ENCODE data around the gene CEP72. TPM values are rescaled to one million over a fixed set of nuclear protein-coding genes. Genes with fewer than 3 reads are reported as not detected.
"Not testable (repeated sequence)": the region's sequence is repeated elsewhere in the genome, so short reads cannot be mapped to it uniquely, and the experiment has no call there.

CEP72 gene
- total RNA-seq, 1 donor: 3.5 TPM

GRCh38 chr5:625516-625915 is 13.4 kb downstream of the CEP72 start:
- no peaks in the 10 kb centered on the region for H3K9me3 ChIP-seq (ENCODE audit: low read depth, low read length)
- no peaks in the 10 kb centered on the region for H3K27me3 ChIP-seq (ENCODE audit: insufficient read depth, low read length)
- H3K4me3 ChIP-seq (ENCODE audit: low read length): no peak overlapping the region
- H3K4me1 ChIP-seq (ENCODE audit: insufficient read depth, low read length): no peaks in the 10 kb centered on the region

- Histone ChIP-seq H3K9me3 (ENCODE audit: low read depth, low read length) (no peaks in the 10 kb centered on the region), H3K27me3 (ENCODE audit: insufficient read depth, low read length) (no peaks in the 10 kb centered on the region), H3K4me3 (ENCODE audit: low read length) (no peak overlapping the region), H3K4me1 (ENCODE audit: insufficient read depth, low read length) (no peaks in the 10 kb centered on the region)
Observed at GRCh38 chr5:626850-627249, 14.7 kb downstream of the CEP72 start.

- Histone ChIP-seq H3K4me1 (ENCODE audit: insufficient read depth, low read length) (no peaks in the 10 kb centered on the region), H3K27me3 (ENCODE audit: insufficient read depth, low read length) (no peaks in the 10 kb centered on the region), H3K9me3 (ENCODE audit: low read depth, low read length) (no peaks in the 10 kb centered on the region), H3K4me3 (ENCODE audit: low read length) (no peak overlapping the region)
Observed at GRCh38 chr5:627840-628239, 15.7 kb downstream of the CEP72 start.

- not testable (repeated sequence) for H3K27me3 ChIP-seq (ENCODE audit: insufficient read depth, low read length); H3K4me1 ChIP-seq (ENCODE audit: insufficient read depth, low read length); H3K4me3 ChIP-seq (ENCODE audit: low read length); H3K9me3 ChIP-seq (ENCODE audit: low read depth, low read length)
Observed at GRCh38 chr5:628351-629205, 16.4 kb downstream of the CEP72 start.

GRCh38 chr5:633501-633955 is 21.4 kb downstream of the CEP72 start:
- no peaks in the 10 kb centered on the region for H3K9me3 ChIP-seq (ENCODE audit: low read depth, low read length)
- H3K4me1 ChIP-seq (ENCODE audit: insufficient read depth, low read length): no peaks in the 10 kb centered on the region
- no peak overlapping the region for H3K4me3 ChIP-seq (ENCODE audit: low read length)
- no peaks in the 10 kb centered on the region for H3K27me3 ChIP-seq (ENCODE audit: insufficient read depth, low read length)

GRCh38 chr5:634191-634590 is 22.1 kb downstream of the CEP72 start:
- H3K9me3 ChIP-seq (ENCODE audit: low read depth, low read length): no peaks in the 10 kb centered on the region
- no peak overlapping the region for H3K4me3 ChIP-seq (ENCODE audit: low read length)

GRCh38 chr5:635306-636055 is 23.3 kb downstream of the CEP72 start:
- H3K9me3 ChIP-seq (ENCODE audit: low read depth, low read length): no peaks in the 10 kb centered on the region
- H3K27me3 ChIP-seq (ENCODE audit: insufficient read depth, low read length): no peaks in the 10 kb centered on the region
- no peak overlapping the region for H3K4me3 ChIP-seq (ENCODE audit: low read length)
- no peaks in the 10 kb centered on the region for H3K4me1 ChIP-seq (ENCODE audit: insufficient read depth, low read length)

More at GRCh38 chr5:634191-634590, 22.1 kb downstream of the CEP72 start:
- Histone ChIP-seq H3K4me1 (ENCODE audit: insufficient read depth, low read length) (no peaks in the 10 kb centered on the region), H3K27me3 (ENCODE audit: insufficient read depth, low read length) (no peaks in the 10 kb centered on the region)

GRCh38 chr5:636951-637350 is 24.8 kb downstream of the CEP72 start:
- no peaks in the 10 kb centered on the region for H3K27me3 ChIP-seq (ENCODE audit: insufficient read depth, low read length)
- H3K9me3 ChIP-seq (ENCODE audit: low read depth, low read length): no peaks in the 10 kb centered on the region
- no peaks in the 10 kb centered on the region for H3K4me1 ChIP-seq (ENCODE audit: insufficient read depth, low read length)
- H3K4me3 ChIP-seq (ENCODE audit: low read length): no peak overlapping the region

GRCh38 chr5:637581-638450 is 25.7 kb downstream of the CEP72 start:
- no peaks in the 10 kb centered on the region for H3K4me1 ChIP-seq (ENCODE audit: insufficient read depth, low read length)
- no peaks in the 10 kb centered on the region for H3K27me3 ChIP-seq (ENCODE audit: insufficient read depth, low read length)
- H3K4me3 ChIP-seq (ENCODE audit: low read length): no peak overlapping the region
- no peaks in the 10 kb centered on the region for H3K9me3 ChIP-seq (ENCODE audit: low read depth, low read length)

- H3K4me3 ChIP-seq (ENCODE audit: low read length): no peak overlapping the region
- H3K4me1 ChIP-seq (ENCODE audit: insufficient read depth, low read length): no peaks in the 10 kb centered on the region
- no peaks in the 10 kb centered on the region for H3K27me3 ChIP-seq (ENCODE audit: insufficient read depth, low read length)
- H3K9me3 ChIP-seq (ENCODE audit: low read depth, low read length): no peaks in the 10 kb centered on the region
Observed at GRCh38 chr5:638501-639252, 26.5 kb downstream of the CEP72 start.

GRCh38 chr5:639253-639530 is 27.1 kb downstream of the CEP72 start:
- Histone ChIP-seq H3K4me1 (ENCODE audit: insufficient read depth, low read length) (no peaks in the 10 kb centered on the region), H3K4me3 (ENCODE audit: low read length) (no peak overlapping the region), H3K27me3 (ENCODE audit: insufficient read depth, low read length) (no peaks in the 10 kb centered on the region), H3K9me3 (ENCODE audit: low read depth, low read length) (no peaks in the 10 kb centered on the region)

GRCh38 chr5:639584-640213 is 27.6 kb downstream of the CEP72 start:
- no peaks in the 10 kb centered on the region for H3K4me1 ChIP-seq (ENCODE audit: insufficient read depth, low read length)
- H3K27me3 ChIP-seq (ENCODE audit: insufficient read depth, low read length): no peaks in the 10 kb centered on the region
- H3K9me3 ChIP-seq (ENCODE audit: low read depth, low read length): no peaks in the 10 kb centered on the region

GRCh38 chr5:640461-641330 is 28.6 kb downstream of the CEP72 start:
- Histone ChIP-seq H3K4me3 (ENCODE audit: low read length) (no peak overlapping the region), H3K27me3 (ENCODE audit: insufficient read depth, low read length) (no peaks in the 10 kb centered on the region), H3K4me1 (ENCODE audit: insufficient read depth, low read length) (no peaks in the 10 kb centered on the region), H3K9me3 (ENCODE audit: low read depth, low read length) (no peaks in the 10 kb centered on the region)

More at GRCh38 chr5:639584-640213, 27.6 kb downstream of the CEP72 start:
- H3K4me3 ChIP-seq (ENCODE audit: low read length): no peak overlapping the region
